HG03139 (cell line): ENCODE data around the gene PRSS1.

Source experiments
- ATAC-seq: cut with Tn5 transposase; IDR thresholded peaks from one replicate; pipeline ENCODE4 v1.9.1; 2021; ENCODE audit not compliant: unreplicated experiment

The PRSS1 gene

GRCh38 chr7:142792129-142792528 is 42.9 kb downstream of the PRSS1 start:
- no peak for ATAC-seq

GRCh38 chr7:142792593-142792992 is 43.3 kb downstream of the PRSS1 start:
- ATAC-seq = no peak

- ATAC-seq = no peak
Measured at GRCh38 chr7:142793156-142793555, 43.9 kb downstream of the PRSS1 start.

- ATAC-seq = no peak
Measured at GRCh38 chr7:142795339-142795863, 46.1 kb downstream of the PRSS1 start.

- no peak for ATAC-seq
Measured at GRCh38 chr7:142796001-142796500, 46.8 kb downstream of the PRSS1 start.

GRCh38 chr7:142796501-142797390 is 47.5 kb downstream of the PRSS1 start:
- ATAC-seq = peak; percentile 37

- peak; percentile 32 for ATAC-seq
Measured at GRCh38 chr7:142797391-142798377, 48.4 kb downstream of the PRSS1 start.

- no peak for ATAC-seq
Measured at GRCh38 chr7:142798451-142799436, 49.5 kb downstream of the PRSS1 start.

- ATAC-seq = no peak
Measured at GRCh38 chr7:142799437-142799835, 50.2 kb downstream of the PRSS1 start.

GRCh38 chr7:142800088-142800487 is 50.8 kb downstream of the PRSS1 start:
- no peak for ATAC-seq

GRCh38 chr7:142800699-142801260 is 51.5 kb downstream of the PRSS1 start:
- ATAC-seq = no peak

- no peak for ATAC-seq
Measured at GRCh38 chr7:142801601-142802295, 52.5 kb downstream of the PRSS1 start.

- ATAC-seq = no peak
Measured at GRCh38 chr7:142802301-142802700, 53.0 kb downstream of the PRSS1 start.
